Karpas-422 (cell line): Measurements from ENCODE around the gene ADD1. TPM values are rescaled to one million over a fixed set of nuclear protein-coding genes. Genes with fewer than 3 reads are reported as not detected.
"Not testable (repeated sequence)": the region's sequence is repeated elsewhere in the genome, so short reads cannot be mapped to it uniquely, and the experiment has no call there.

ENCODE experiments used
- DNase-seq: peaks from one replicate; pipeline ENCODE4 v3.0.0-alpha.2; 2015
- H2AFZ ChIP-seq: fragments of 200-600 bp; sonication (generic); 2 replicates; pipeline ENCODE4 v1.6.1; 2014; ENCODE audit warnings: antibody characterized with exemption, low read length, mixed read lengths
- H3K27ac ChIP-seq: fragments of 200-600 bp; sonication (generic); 2 replicates; pipeline ENCODE4 v1.5.1; 2014; ENCODE audit warnings: mild to moderate bottlenecking, low read length, moderate library complexity
- H3K27me3 ChIP-seq: fragments of 200-600 bp; sonication (generic); 2 replicates; pipeline ENCODE4 v1.6.1; 2014; ENCODE audit warnings: low read length, mixed read lengths
- H3K36me3 ChIP-seq: fragments of 200-600 bp; sonication (generic); 2 replicates; pipeline ENCODE4 v1.6.1; 2014; ENCODE audit warnings: low read length, mixed read lengths; ENCODE audit not compliant: insufficient read depth
- H3K4me1 ChIP-seq: fragments of 200-600 bp; sonication (generic); 2 replicates; pipeline ENCODE4 v1.6.1; 2014; ENCODE audit warnings: mild to moderate bottlenecking, low read length, mixed read lengths
- H3K4me2 ChIP-seq: fragments of 200-600 bp; sonication (generic); 2 replicates; pipeline ENCODE4 v1.6.1; 2014; ENCODE audit warnings: low read length, low read depth, mild to moderate bottlenecking; ENCODE audit not compliant: poor library complexity, severe bottlenecking
- H3K4me3 ChIP-seq: fragments of 200-600 bp; sonication (generic); 2 replicates; pipeline ENCODE4 v1.5.1; 2014; ENCODE audit warnings: mild to moderate bottlenecking, antibody characterized with exemption, low read length, mixed read lengths
- H3K79me2 ChIP-seq: fragments of 200-600 bp; sonication (generic); 2 replicates; pipeline ENCODE4 v1.6.1; 2014; ENCODE audit warnings: mild to moderate bottlenecking, low read length, mixed read lengths
- H3K9ac ChIP-seq: fragments of 200-600 bp; sonication (generic); 2 replicates; pipeline ENCODE4 v1.6.0; 2014; ENCODE audit warnings: low read length
- H3K9me2 ChIP-seq: fragments of 200-600 bp; sonication (generic), shearing (Covaris generic); replicated peaks from 2 replicates; pipeline ENCODE4 v1.6.0; 2014; ENCODE audit warnings: mild to moderate bottlenecking, low read length, moderate library complexity; ENCODE audit not compliant: insufficient read depth
- H3K9me3 ChIP-seq: fragments of 300-700, 200-600 bp; sonication (generic); 2 replicates; pipeline ENCODE4 v1.6.1; 2014; ENCODE audit warnings: low read length, mixed read lengths
- H4K20me1 ChIP-seq: fragments of 200-600 bp; sonication (generic); 2 replicates; pipeline ENCODE4 v1.6.1; 2014; ENCODE audit warnings: mild to moderate bottlenecking, antibody characterized with exemption, low read length, low read depth; ENCODE audit not compliant: insufficient read depth
- total RNA-seq: library from RNA; depleted of rRNA; stranded (reverse); fragments of >200 nt; shearing (Covaris generic); gene quantifications from 2 replicates; pipeline ENCODE4 v1.2.3, GENCODE V29; 2014; ENCODE audit warnings: low replicate concordance

The ADD1 gene
- total RNA-seq, 1 experiment from 2014 or later: 69.7 TPM

DNA sequence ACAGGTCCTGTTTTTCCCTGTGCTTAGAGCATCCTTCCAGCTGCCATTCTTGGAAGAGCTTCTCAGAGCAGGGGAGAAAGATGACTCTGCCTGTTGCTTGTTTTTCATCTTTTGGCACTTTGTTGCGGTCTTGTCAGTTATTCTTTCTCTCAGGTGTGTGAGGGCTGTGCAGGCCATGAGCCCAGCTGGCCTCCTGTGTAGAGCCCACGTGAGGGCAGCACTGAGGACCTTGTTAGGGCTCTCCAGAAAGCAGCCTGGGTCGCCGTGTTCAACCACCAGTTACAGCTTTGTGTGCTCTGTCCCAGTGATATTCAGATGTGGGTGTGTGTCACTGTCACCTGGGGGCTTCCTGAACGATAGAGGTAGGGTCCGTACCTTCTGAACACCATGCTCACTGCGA is 66.8 kb downstream of the ADD1 start:
- no peak overlapping the region for H3K4me2 ChIP-seq
- H4K20me1 ChIP-seq: no peaks in the 10 kb centered on the region
- peak; percentile 70 for DNase-seq
- H3K27me3 ChIP-seq: no peaks in the 10 kb centered on the region
- peaks cover 4% of the 10 kb centered on the region; the same call in 1 of the 2 replicates for H3K36me3 ChIP-seq
- H3K9me2 ChIP-seq: no peaks in the 10 kb centered on the region
- H2AFZ ChIP-seq: no peak overlapping the region
- H3K27ac ChIP-seq: no peak overlapping the region
- H3K4me3 ChIP-seq: no peak overlapping the region
- H3K9ac ChIP-seq: no peak overlapping the region
- no peaks in the 10 kb centered on the region for H3K9me3 ChIP-seq
- H3K4me1 ChIP-seq: peaks cover 5% of the 10 kb centered on the region
- no peaks in the 10 kb centered on the region for H3K79me2 ChIP-seq

DNA sequence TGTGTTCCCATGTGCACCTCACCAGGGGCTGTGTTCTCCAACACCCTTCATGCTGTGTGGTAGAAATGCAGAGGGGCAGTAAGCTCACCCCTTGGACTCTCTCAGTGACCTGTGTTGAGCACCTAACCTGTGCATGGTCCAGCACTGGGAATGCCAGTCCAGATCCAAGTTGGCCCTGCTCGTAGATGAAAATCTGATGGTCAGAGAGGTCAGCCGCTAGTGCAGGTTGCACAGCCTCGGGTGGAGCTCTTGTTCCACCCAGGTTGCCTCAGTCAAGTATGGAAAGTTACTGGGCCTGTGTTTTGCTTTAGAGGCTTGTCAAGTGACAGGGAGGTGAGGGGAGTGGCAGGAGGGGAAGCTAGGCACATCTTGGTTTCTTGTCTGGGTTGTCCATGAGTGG is 68.2 kb downstream of the ADD1 start:
- Histone ChIP-seq H3K9me3 (no peaks in the 10 kb centered on the region), H3K4me1 (peaks cover 5% of the 10 kb centered on the region), H4K20me1 (no peaks in the 10 kb centered on the region), H2AFZ (no peak overlapping the region), H3K4me2 (no peak overlapping the region), H3K27ac (no peak overlapping the region), H3K79me2 (no peaks in the 10 kb centered on the region), H3K27me3 (no peaks in the 10 kb centered on the region), H3K9ac (no peak overlapping the region), H3K9me2 (no peaks in the 10 kb centered on the region), H3K36me3 (peaks cover 4% of the 10 kb centered on the region; the same call in 1 of the 2 replicates), H3K4me3 (no peak overlapping the region)
- no peak for DNase-seq

DNA sequence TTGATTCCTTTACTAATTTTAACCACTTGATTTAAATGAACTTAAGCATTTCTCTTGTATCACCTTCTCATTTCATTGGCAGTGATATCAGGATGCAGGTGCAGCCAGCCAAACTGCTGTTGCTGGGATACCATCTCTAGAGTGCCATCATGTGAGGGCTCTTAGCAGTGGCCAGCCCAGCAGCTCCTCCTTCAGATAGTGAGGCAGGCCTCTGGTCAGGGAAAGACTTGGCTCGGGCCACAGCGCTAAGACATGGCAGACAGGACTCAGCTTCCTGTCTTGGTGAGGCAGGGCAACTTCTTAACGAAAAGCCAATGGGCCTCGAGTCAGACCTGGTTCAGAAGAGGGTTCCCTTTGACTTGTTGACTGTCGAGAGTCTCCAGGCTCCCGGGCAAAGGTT is 69.5 kb downstream of the ADD1 start:
- H3K36me3 ChIP-seq: peaks cover 4% of the 10 kb centered on the region; the same call in 1 of the 2 replicates
- no peak overlapping the region for H3K27ac ChIP-seq
- H3K9me3 ChIP-seq: no peaks in the 10 kb centered on the region
- no peak for DNase-seq
- no peaks in the 10 kb centered on the region for H3K9me2 ChIP-seq
- no peaks in the 10 kb centered on the region for H3K27me3 ChIP-seq
- H3K9ac ChIP-seq: no peak overlapping the region
- no peaks in the 10 kb centered on the region for H4K20me1 ChIP-seq
- H3K79me2 ChIP-seq: no peaks in the 10 kb centered on the region
- peaks cover 5% of the 10 kb centered on the region for H3K4me1 ChIP-seq
- no peak overlapping the region for H2AFZ ChIP-seq
- H3K4me3 ChIP-seq: no peak overlapping the region
- no peak overlapping the region for H3K4me2 ChIP-seq

DNA sequence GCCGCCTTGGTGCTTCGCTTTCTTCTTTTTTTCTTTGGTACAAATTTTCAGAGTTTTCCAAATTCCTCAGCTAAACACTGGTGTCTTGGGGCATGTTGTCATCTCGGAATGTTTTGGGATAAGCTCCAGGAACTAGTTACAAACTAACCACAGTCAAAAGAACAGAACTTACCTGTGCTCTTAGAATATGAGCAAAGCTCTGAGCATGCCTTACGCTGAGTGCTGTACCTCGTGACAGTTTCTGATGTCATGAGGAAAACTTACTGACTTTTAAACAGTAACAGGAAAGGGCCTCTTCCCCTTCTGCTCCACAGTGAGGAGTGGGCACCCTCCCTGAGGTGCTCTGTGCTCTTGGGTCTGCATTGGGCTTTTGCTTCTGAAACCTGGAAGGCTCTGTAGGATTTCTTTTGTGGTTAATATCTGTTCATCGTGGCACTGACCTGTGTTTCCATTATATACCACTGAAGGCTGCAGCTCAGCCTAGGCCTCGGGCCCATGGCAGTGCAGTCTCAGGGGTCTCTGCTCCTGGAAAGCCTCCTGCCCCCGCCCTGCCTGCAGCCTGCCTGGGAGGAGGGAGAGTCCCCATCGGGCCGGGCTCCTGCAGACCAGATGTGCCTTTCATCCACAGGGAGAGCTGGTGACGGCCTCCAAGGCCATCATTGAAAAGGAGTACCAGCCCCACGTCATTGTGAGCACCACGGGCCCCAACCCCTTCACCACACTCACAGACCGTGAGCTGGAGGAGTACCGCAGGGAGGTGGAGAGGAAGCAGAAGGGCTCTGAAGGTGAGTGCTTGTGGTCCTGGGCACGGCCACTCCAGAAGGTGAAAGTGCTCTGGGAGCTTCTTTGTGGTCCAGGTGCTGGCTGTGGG is 70.8 kb downstream of the ADD1 start:
- H3K27me3 ChIP-seq: no peaks in the 10 kb centered on the region
- no peak for DNase-seq
- no peaks in the 10 kb centered on the region for H4K20me1 ChIP-seq
- no peaks in the 10 kb centered on the region for H3K79me2 ChIP-seq
- H3K9ac ChIP-seq: no peak overlapping the region
- H3K9me2 ChIP-seq: no peaks in the 10 kb centered on the region
- H3K4me2 ChIP-seq: no peak overlapping the region
- no peaks in the 10 kb centered on the region for H3K9me3 ChIP-seq
- H3K27ac ChIP-seq: no peak overlapping the region
- no peak overlapping the region for H2AFZ ChIP-seq
- H3K4me1 ChIP-seq: peaks cover 10% of the 10 kb centered on the region
- peaks cover 4% of the 10 kb centered on the region; the same call in 1 of the 2 replicates for H3K36me3 ChIP-seq
- no peak overlapping the region for H3K4me3 ChIP-seq

- Histone ChIP-seq H3K9me2 (no peaks in the 10 kb centered on the region), H3K79me2 (no peaks in the 10 kb centered on the region), H3K27ac (no peak overlapping the region), H3K9me3 (no peaks in the 10 kb centered on the region), H3K4me3 (no peak overlapping the region), H2AFZ (no peak overlapping the region), H3K36me3 (peaks cover 2% of the 10 kb centered on the region; the same call in 1 of the 2 replicates), H3K4me2 (no peak overlapping the region), H3K4me1 (peaks cover 10% of the 10 kb centered on the region), H4K20me1 (no peaks in the 10 kb centered on the region), H3K27me3 (no peaks in the 10 kb centered on the region), H3K9ac (no peak overlapping the region)
- no peak for DNase-seq
Measured at GRCh38 chr4:2915789-2916188, 72.1 kb downstream of the ADD1 start.

- not testable (repeated sequence) for H2AFZ ChIP-seq, H3K9ac ChIP-seq, H3K27me3 ChIP-seq, H3K4me3 ChIP-seq, H3K4me1 ChIP-seq, H3K9me2 ChIP-seq, H3K27ac ChIP-seq, H3K36me3 ChIP-seq, H3K79me2 ChIP-seq, H3K4me2 ChIP-seq, H4K20me1 ChIP-seq, H3K9me3 ChIP-seq, DNase-seq
Measured at GRCh38 chr4:2916696-2917095, 73.1 kb downstream of the ADD1 start.

GRCh38 chr4:2918300-2918699 is 74.7 kb downstream of the ADD1 start:
- not testable (repeated sequence) for H3K36me3 ChIP-seq, H3K4me2 ChIP-seq, H2AFZ ChIP-seq

DNA sequence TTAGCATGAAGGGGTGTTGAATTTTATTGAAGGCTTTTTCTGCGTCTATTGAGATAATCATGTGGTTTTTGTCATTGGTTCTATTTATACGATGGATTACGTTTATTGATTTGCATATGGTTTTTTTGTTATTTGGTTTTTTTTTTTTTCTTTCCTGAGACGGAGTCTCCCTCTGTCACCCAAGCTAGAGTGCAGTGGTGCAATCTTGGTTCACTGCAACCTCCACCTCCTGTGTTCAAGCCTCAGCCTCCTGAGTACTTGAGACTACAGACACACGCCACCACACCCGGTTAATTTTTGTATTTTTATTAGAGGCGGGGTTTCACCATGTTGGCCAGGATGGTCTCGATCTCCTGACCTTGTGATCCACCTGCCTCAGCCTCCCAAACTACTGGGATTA is 75.1 kb downstream of the ADD1 start:
- H3K9ac ChIP-seq, H3K9me2 ChIP-seq, H4K20me1 ChIP-seq, H3K9me3 ChIP-seq, H3K27me3 ChIP-seq, H3K4me2 ChIP-seq, H2AFZ ChIP-seq, H3K27ac ChIP-seq, H3K4me1 ChIP-seq, H3K4me3 ChIP-seq, H3K79me2 ChIP-seq, DNase-seq, H3K36me3 ChIP-seq: not testable (repeated sequence)

More at GRCh38 chr4:2918300-2918699, 74.7 kb downstream of the ADD1 start:
- not testable (repeated sequence) for H3K9me2 ChIP-seq, H3K9me3 ChIP-seq, H3K27me3 ChIP-seq, H3K27ac ChIP-seq, H4K20me1 ChIP-seq, DNase-seq, H3K9ac ChIP-seq, H3K4me3 ChIP-seq, H3K79me2 ChIP-seq, H3K4me1 ChIP-seq
